Endothelial cell of umbilical vein (primary cell): ENCODE results near the gene CARHSP1. TPM values are rescaled to one million over a fixed set of nuclear protein-coding genes. Genes with fewer than 3 reads are reported as not detected.

Experiments
- BruUV-seq: library from RNA; stranded (reverse); fragments of 400-500 nt; replicated peaks from 2 replicates; lab custom pipeline; 2021; lab: Mats Ljungman, UMichigan
- CTCF ChIA-PET: fragments of 300-600, 350-600 bp; sonication (Branson Sonifier 250); formaldehyde crosslinking; loops from one replicate; lab custom pipeline; 2021; ENCODE audit warnings: antibody characterized with exemption, inconsistent platforms; lab: Charles Lee
- POLR2A ChIA-PET: fragments of 300-600, 350-600 bp; sonication (Branson Sonifier 250); formaldehyde crosslinking; loops from one replicate; lab custom pipeline; 2021; ENCODE audit warnings: antibody characterized with exemption, inconsistent platforms; lab: Charles Lee
- DNase-seq: peaks from one replicate; pipeline ENCODE4 v3.0.0-alpha.2; 2011; ENCODE audit warnings: low read depth, low spot score
- FAIRE-seq: peaks from 2 replicates; lab custom pipeline; 2011; peaks lifted over from hg19 to GRCh38; lab: Jason Lieb, UNC
- H2AFZ ChIP-seq: 2 replicates; pipeline ENCODE4 v1.6.0; 2012; ENCODE audit warnings: low read depth, low read length, control low read depth, inconsistent platforms
- H3K27ac ChIP-seq: 2 replicates; pipeline ENCODE4 v1.5.1; 2011; ENCODE audit warnings: low read depth, mild to moderate bottlenecking, control low read depth, low read length, moderate library complexity; ENCODE audit not compliant: insufficient read depth
- H3K27me3 ChIP-seq, 2 experiments: 2 replicates each; pipeline versions ENCODE4 v1.6.0 to v1.6.1; 2011; ENCODE audit warnings: low read length in 2 of 2, mixed read lengths in 1 of 2; ENCODE audit not compliant: control insufficient read depth in 2 of 2, insufficient read depth in 2 of 2
- H3K36me3 ChIP-seq, 2 experiments: 2 replicates in 1 of 2; 3 replicates in 1 of 2; pipeline ENCODE4 v1.5.1; 2011; ENCODE audit warnings: low read length in 2 of 2, mild to moderate bottlenecking in 1 of 2, moderate library complexity in 1 of 2; ENCODE audit not compliant: control insufficient read depth in 2 of 2, insufficient read depth in 2 of 2; ENCODE audit errors: extremely low read depth in 1 of 2
- H3K4me1 ChIP-seq: 3 replicates; pipeline ENCODE4 v1.5.1; 2011; ENCODE audit warnings: mild to moderate bottlenecking, low read length; ENCODE audit not compliant: control insufficient read depth, insufficient read depth; ENCODE audit errors: extremely low read depth
- H3K4me2 ChIP-seq: 2 replicates; pipeline ENCODE4 v1.6.1; 2011; ENCODE audit warnings: low read length, control low read depth, mixed read lengths; ENCODE audit not compliant: insufficient read depth
- H3K4me3 ChIP-seq, 3 experiments: fragments of 200-600 bp in 1 of 3; sonication (generic), shearing (Covaris generic) in 1 of 3; replicated peaks in 1 of 3; 2 replicates each; pipeline ENCODE4 v1.5.1; 2011 to 2016; ENCODE audit warnings: control low read depth in 3 of 3, low read length in 3 of 3, mild to moderate bottlenecking in 2 of 3, inconsistent platforms in 1 of 3, low read depth in 1 of 3, moderate library complexity in 1 of 3; ENCODE audit not compliant: insufficient read depth in 1 of 3
- H3K79me2 ChIP-seq: 2 replicates; pipeline ENCODE4 v1.6.0; 2012; ENCODE audit warnings: low read length, inconsistent platforms; ENCODE audit not compliant: control insufficient read depth, insufficient read depth
- H3K9ac ChIP-seq: replicated peaks from 2 replicates; pipeline ENCODE3; 2011; ENCODE audit warnings: low read length, control low read depth; ENCODE audit not compliant: insufficient read depth; ENCODE audit errors: extremely low read depth
- H3K9me1 ChIP-seq: replicated peaks from 3 replicates; pipeline ENCODE4 v1.6.0; 2011; ENCODE audit warnings: mild to moderate bottlenecking, low read length; ENCODE audit not compliant: control insufficient read depth, insufficient read depth; ENCODE audit errors: extremely low read depth
- H3K9me3 ChIP-seq: replicated peaks from 2 replicates; pipeline ENCODE4 v1.5.1; 2012; ENCODE audit warnings: low read length, inconsistent platforms; ENCODE audit not compliant: control insufficient read depth, insufficient read depth
- H4K20me1 ChIP-seq: replicated peaks from 2 replicates; pipeline ENCODE3; 2011; ENCODE audit warnings: mild to moderate bottlenecking, low read length; ENCODE audit not compliant: control insufficient read depth, insufficient read depth; ENCODE audit errors: extremely low read depth
- EZH2 ChIP-seq: IDR thresholded peaks from 2 replicates; pipeline ENCODE4 v1.6.1; 2012; ENCODE audit warnings: borderline replicate concordance, low read depth, mild to moderate bottlenecking, moderate library complexity, low read length, inconsistent platforms; ENCODE audit not compliant: severe bottlenecking
- FOS ChIP-seq: IDR thresholded peaks from 2 replicates; pipeline ENCODE4 v1.6.1; 2011; ENCODE audit warnings: mild to moderate bottlenecking, low read length, moderate library complexity, borderline replicate concordance; ENCODE audit not compliant: insufficient read depth
- GATA2 ChIP-seq: IDR thresholded peaks from 2 replicates; pipeline ENCODE4 v1.7.0; 2011; ENCODE audit warnings: low read depth, mild to moderate bottlenecking, moderate library complexity, mixed read lengths, low read length; ENCODE audit not compliant: insufficient read length, insufficient read depth
- JUN ChIP-seq: IDR thresholded peaks from 2 replicates; pipeline ENCODE4 v1.6.1; 2011; ENCODE audit warnings: borderline replicate concordance, low read depth; ENCODE audit not compliant: insufficient read length, insufficient read depth
- MYC ChIP-seq: IDR thresholded peaks from one replicate; pipeline ENCODE4 v1.6.1; 2011; ENCODE audit warnings: mild to moderate bottlenecking, low read depth, low read length
- POLR2A ChIP-seq: IDR thresholded peaks from 2 replicates; pipeline ENCODE4 v1.6.1; 2012; ENCODE audit warnings: low read depth, mild to moderate bottlenecking, control low read depth, low read length
- dilution Hi-C: fragments of 300-500 bp; cut with MboI; formaldehyde crosslinking; loops from one replicate; pipeline ENCODE4 v1.15.0; 2019; ENCODE audit warnings: low sequenced_read_pairs; ENCODE audit not compliant: extremely low pct_ligation_motif_present
- intact Hi-C: fragments of 100-400 bp; cut with micrococcal nuclease; formaldehyde crosslinking; loops from one replicate; pipeline ENCODE4 v1.10.0; 2022
- polyA plus RNA-seq, 4 experiments: library from polyadenylated mRNA; depleted of rRNA in 3 of 4; stranded (reverse) in 3 of 4; unstranded in 1 of 4; fragments of >200 nt; gene quantifications; 2 replicates each; pipeline versions ENCODE4 v1.2.1 to v1.2.3, GENCODE V29; 2011 to 2012; ENCODE audit warnings: missing spikeins in 1 of 4
- total RNA-seq: library from RNA; stranded (reverse); gene quantifications from 2 replicates; pipeline ENCODE4 v1.2.3, GENCODE V29; 2021
- TF ChIP-seq, protein P1 (sequence below), 2 donors: IDR thresholded peaks; 1 replicate in 1 of 2; 2 replicates in 1 of 2; pipeline ENCODE4 v1.5.1; 2011; ENCODE audit warnings: low read length in 2 of 2, mild to moderate bottlenecking in 2 of 2, moderate library complexity in 2 of 2, control low read depth in 1 of 2, inconsistent platforms in 1 of 2, low read depth in 1 of 2; ENCODE audit not compliant: insufficient read depth in 1 of 2; ENCODE audit errors: extremely low read depth in 1 of 2

Gene CARHSP1
- total and polyA plus RNA-seq, 2 donors (not counting 3 experiments of a cell fraction or from before 2014, with no cell fraction given) = 64.9 to 72.5 TPM

DNA sequence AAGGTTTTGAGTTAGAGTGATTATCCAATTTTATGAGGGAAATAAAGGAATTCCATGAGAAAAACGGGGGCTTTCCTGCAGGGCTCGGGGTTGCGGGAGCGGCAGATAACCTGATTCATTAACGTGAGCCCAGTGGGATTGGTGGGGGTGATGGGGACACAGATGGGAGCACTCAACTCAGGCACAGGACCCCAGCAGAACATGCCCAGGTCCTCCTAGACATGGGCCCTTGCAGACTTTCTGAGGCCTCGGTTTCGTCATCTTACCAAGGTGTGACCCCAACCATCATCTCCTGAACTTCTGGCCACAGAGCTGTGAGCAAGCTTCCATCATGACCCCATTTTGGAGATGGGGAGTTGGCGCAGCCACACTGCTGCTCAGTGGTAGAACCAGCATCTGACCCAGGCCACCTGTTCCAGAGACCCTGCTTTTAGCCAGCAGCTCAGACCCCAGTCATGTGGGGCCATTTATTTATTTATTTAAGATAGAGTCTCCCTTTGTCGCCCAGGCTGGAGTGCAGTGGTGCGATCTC, 22.3 kb downstream of the CARHSP1 start:
- dilution Hi-C loops (no loop called here), intact Hi-C loops (no loop called here)
- Histone ChIP-seq H4K20me1 (no peaks in the 10 kb centered on the region), H2AFZ (no peak overlapping the region), H3K27ac (no peak overlapping the region), H3K9me3 (no peaks in the 10 kb centered on the region), H3K4me1 (peaks cover 23% of the 10 kb centered on the region), H3K36me3 (peaks cover 2 to 19% of the 10 kb centered on the region in 2 experiments), H3K4me2 (no peak overlapping the region), H3K9ac (no peak overlapping the region), H3K9me1 (no peaks in the 10 kb centered on the region), H3K4me3 (no peak overlapping the region), H3K79me2 (peaks cover 9% of the 10 kb centered on the region), H3K27me3 (no peaks in the 10 kb centered on the region)
- no peak for FAIRE-seq
- no TSS peak for BruUV-seq
- TF ChIP-seq MYC = no peak
- TF ChIP-seq POLR2A = no peak
- no peak for TF ChIP-seq FOS
- no peak for TF ChIP-seq GATA2
- TF ChIP-seq EZH2 = no peak
- TF ChIP-seq, protein P1, sequence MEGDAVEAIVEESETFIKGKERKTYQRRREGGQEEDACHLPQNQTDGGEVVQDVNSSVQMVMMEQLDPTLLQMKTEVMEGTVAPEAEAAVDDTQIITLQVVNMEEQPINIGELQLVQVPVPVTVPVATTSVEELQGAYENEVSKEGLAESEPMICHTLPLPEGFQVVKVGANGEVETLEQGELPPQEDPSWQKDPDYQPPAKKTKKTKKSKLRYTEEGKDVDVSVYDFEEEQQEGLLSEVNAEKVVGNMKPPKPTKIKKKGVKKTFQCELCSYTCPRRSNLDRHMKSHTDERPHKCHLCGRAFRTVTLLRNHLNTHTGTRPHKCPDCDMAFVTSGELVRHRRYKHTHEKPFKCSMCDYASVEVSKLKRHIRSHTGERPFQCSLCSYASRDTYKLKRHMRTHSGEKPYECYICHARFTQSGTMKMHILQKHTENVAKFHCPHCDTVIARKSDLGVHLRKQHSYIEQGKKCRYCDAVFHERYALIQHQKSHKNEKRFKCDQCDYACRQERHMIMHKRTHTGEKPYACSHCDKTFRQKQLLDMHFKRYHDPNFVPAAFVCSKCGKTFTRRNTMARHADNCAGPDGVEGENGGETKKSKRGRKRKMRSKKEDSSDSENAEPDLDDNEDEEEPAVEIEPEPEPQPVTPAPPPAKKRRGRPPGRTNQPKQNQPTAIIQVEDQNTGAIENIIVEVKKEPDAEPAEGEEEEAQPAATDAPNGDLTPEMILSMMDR (IDR thresholded peaks at IDR 0.05; ENCODE audit: extremely low read depth in 1 of 2, insufficient read depth in 1 of 2, low read depth in 1 of 2, low read length in 2 of 2) = no peak
- no peak for TF ChIP-seq JUN
- ChIA-PET POLR2A (no interaction called here), CTCF (interaction anchor here (1.6 kb wide), 1 partner anchor 33 kb away, joined by 4 read pairs; no protein-coding TSS in a partner anchor)
- DNase-seq = no peak
